Skeletal muscle tissue (tissue), 4 donors: ENCODE measurements around the gene GADD45B. TPM values are rescaled to one million over a fixed set of nuclear protein-coding genes. Genes with fewer than 3 reads are reported as not detected.
A peak's percentile ranks its signal among the peaks of the same experiment; 100 is the strongest.

Source experiments
- H3K27ac ChIP-seq: one replicate; pipeline ENCODE4 v1.7.0; 2013; ENCODE audit warnings: mild to moderate bottlenecking, low read depth, low read length, inconsistent platforms
- H3K27me3 ChIP-seq, 3 donors: one replicate each; pipeline ENCODE4 v1.7.0; 2013; ENCODE audit warnings: low read length in 3 of 3; ENCODE audit not compliant: control insufficient read depth in 3 of 3, insufficient read depth in 3 of 3
- H3K36me3 ChIP-seq, 3 donors: one replicate each; pipeline ENCODE4 v1.7.0; 2013; ENCODE audit warnings: low read length in 3 of 3; ENCODE audit not compliant: control insufficient read depth in 3 of 3, insufficient read depth in 3 of 3
- H3K4me1 ChIP-seq, 3 donors: one replicate each; pipeline ENCODE4 v1.7.0; 2013; ENCODE audit warnings: low read length in 3 of 3, mild to moderate bottlenecking in 3 of 3; ENCODE audit not compliant: control insufficient read depth in 3 of 3, insufficient read depth in 3 of 3
- H3K4me3 ChIP-seq, 3 donors: one replicate each; pipeline ENCODE4 v1.7.0; 2013; ENCODE audit warnings: low read length in 3 of 3
- H3K9ac ChIP-seq, 3 donors: one replicate each; pipeline ENCODE4 v1.7.0; 2013; ENCODE audit warnings: low read length in 3 of 3, mild to moderate bottlenecking in 3 of 3, moderate library complexity in 2 of 3, low read depth in 1 of 3
- H3K9me3 ChIP-seq, 3 donors: one replicate each; pipeline ENCODE4 v1.7.0; 2013; ENCODE audit warnings: low read length in 3 of 3; ENCODE audit not compliant: control insufficient read depth in 3 of 3
- total RNA-seq: library from RNA; depleted of rRNA; stranded (reverse); fragments of >200 nt; gene quantifications from one replicate; pipeline ENCODE4 v1.2.3, GENCODE V29; 2014
- donor health status: Osteomylitis.

Gene GADD45B
- total RNA-seq, 1 donor from 2014 or later, result 5.7 TPM

DNA sequence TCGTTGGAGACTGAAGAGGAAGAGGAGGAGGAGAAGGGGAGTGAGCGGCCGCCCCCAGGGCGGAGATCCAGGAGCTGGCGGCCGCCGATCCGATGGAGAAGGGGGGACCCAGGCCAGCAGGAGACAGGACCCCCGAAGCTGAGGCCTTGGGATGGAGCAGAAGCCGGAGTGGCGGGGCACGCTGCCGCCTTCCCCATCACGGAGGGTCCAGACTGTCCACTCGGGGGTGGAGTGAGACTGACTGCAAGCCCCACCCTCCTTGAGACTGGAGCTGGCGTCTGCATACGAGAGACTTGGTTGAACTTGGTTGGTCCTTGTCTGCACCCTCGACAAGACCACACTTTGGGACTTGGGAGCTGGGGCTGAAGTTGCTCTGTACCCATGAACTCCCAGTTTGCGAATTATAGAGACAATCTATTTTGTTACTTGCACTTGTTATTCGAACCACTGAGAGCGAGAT, 1.8 kb downstream of the GADD45B start:
- H3K27me3 ChIP-seq, result no peaks in the 10 kb centered on the region
- H3K27ac ChIP-seq, result peak overlapping the region; percentile 95
- H3K9me3 ChIP-seq, result no peaks in the 10 kb centered on the region
- H3K4me3 ChIP-seq, result peak overlapping the region; percentile 96 to 99 (median 99)
- H3K36me3 ChIP-seq, result peaks cover 0 to 8% (median 0%) of the 10 kb centered on the region in 3 donors
- peak overlapping the region; percentile 97 to 99 (median 98) for H3K9ac ChIP-seq
- peaks cover 13 to 41% (median 38%) of the 10 kb centered on the region in 3 donors for H3K4me1 ChIP-seq

DNA sequence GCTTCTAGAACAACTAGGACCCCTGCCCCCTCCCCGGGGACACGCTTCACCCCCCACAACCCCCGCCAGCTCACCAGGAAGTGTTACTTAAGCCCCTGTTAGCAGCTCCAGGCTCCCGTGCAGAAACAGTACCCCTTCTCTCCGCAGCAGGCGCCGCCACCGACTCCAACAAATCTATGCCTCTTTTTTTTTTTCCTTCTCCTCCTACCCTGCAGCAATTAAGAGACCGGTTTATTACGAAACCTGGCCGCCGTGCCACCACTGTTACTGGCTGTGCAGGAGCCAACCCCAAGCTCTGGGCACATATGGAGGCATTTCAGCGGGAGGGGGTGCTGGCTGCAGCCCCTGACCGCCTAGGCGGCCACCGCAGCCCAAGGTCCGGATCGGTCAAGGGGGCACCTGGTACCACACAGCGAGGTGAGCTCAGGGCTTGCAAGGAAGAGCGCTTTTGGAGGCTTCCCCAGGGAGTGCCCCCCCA, 2.4 kb downstream of the GADD45B start:
- H3K36me3 ChIP-seq, result peaks cover 0 to 8% (median 0%) of the 10 kb centered on the region in 3 donors
- no peaks in the 10 kb centered on the region for H3K27me3 ChIP-seq
- peak overlapping the region; percentile 97 to 99 (median 98) for H3K9ac ChIP-seq
- peak overlapping the region; percentile 95 for H3K27ac ChIP-seq
- H3K4me3 ChIP-seq, result peak overlapping the region; percentile 76 to 99 (median 96)
- H3K4me1 ChIP-seq, result peaks cover 13 to 41% (median 38%) of the 10 kb centered on the region in 3 donors
- H3K9me3 ChIP-seq, result no peaks in the 10 kb centered on the region

DNA sequence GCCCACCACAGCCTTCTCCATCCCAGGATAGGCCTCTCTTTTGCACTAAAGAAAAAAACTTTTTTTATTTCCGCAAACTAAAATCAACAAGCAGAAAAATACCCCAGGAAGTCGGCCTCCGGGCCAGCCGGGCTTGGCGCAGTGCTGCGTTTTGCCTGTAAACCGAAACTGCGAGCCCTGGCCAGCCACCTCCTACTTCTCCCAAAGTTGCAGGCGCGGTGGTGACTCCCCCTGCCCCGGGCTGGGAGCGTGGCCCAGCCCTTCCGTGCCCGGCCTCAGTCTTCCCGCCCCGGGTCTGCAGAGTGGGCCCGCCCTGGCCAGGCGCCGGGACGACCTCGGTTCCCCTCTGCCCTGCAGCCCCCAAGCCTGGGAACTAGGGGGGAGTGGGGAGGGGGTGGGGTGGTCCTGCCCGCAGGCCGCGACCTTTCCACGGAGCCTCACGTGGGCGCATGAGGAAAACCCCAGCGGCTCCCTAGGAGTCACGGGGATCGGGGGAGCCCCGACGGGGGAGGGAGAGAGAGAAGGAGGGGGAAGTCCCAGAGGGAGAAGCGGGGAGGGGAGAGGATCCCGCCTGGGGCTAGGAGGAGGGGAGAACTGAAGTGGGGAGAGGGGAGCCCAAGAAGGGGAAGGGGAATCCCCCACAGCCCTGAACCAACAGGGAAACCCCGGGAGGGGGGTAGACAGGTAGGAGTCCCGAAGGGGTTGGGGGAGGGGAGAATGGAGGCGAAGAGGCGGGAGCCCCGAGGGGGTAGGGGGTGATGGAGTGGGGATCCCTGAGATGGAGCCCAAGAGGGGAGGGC, 3.0 kb downstream of the GADD45B start:
- Histone ChIP-seq H3K9me3 (peaks cover 0 to 3% (median 0%) of the 10 kb centered on the region in 3 donors), H3K9ac (peak overlapping the region; percentile 97 to 99 (median 98)), H3K27me3 (no peaks in the 10 kb centered on the region), H3K4me1 (peaks cover 13 to 41% (median 38%) of the 10 kb centered on the region in 3 donors), H3K36me3 (peaks cover 0 to 8% (median 0%) of the 10 kb centered on the region in 3 donors), H3K27ac (peak overlapping the region; percentile 95), H3K4me3 (peak overlapping the region; percentile 70 to 96 (median 76))

DNA sequence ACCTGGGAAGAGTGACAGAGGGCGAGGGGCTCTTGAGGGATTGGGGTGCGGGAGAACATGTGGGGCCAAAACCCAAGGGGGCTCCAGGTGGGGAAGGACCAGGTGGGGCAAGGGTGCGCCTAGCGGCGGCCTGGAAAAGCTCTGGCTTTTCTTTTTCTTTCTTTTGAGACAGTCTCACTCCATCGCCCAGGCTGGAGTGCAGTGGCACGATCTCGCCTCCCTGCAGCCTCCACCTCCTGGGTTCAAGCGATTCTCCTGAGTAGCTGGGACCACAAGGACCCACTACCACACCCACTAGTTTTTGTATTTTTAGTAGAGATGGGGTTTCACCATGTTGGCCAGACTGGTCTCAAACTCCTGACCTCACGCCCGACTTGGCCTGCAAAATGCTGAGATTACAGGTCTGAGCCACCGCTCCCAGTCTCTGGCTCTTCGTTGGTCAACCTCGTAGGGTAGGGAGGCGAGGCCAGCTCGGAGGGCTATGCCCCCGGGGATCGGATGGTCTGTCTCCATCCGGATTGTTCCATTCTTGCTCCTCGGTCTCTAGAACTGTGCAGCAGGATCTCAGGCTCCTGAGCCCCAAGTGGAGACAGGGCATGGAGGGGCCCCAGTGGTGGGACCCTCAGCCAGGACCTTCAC, 3.7 kb downstream of the GADD45B start:
- Histone ChIP-seq H3K9me3 (peaks cover 0 to 3% (median 0%) of the 10 kb centered on the region in 3 donors), H3K27me3 (no peaks in the 10 kb centered on the region), H3K36me3 (peaks cover 0 to 8% (median 0%) of the 10 kb centered on the region in 3 donors), H3K4me3 (no peak overlapping the region), H3K9ac (no peak overlapping the region), H3K27ac (peak overlapping the region; percentile 95), H3K4me1 (peaks cover 13 to 40% (median 37%) of the 10 kb centered on the region in 3 donors)

DNA sequence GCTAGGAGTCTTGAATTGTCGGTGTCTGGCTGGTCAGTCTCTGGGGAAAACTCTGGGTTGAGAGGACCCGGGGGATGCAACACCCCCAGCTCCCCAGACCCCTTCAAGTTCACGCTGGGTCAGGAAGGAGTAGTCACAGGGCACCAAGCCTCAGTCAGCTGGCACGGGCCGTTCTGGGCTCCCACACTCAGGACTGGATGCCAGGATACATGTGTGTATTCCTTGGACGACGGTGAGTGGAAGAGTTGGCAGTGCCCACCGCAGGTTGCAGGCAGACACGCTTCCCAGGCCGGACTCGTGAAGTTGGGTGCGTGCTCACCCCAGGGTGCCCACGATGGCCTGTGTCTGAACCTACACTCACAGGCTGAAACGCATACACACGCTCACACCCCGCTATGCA, 5.5 kb downstream of the GADD45B start:
- Histone ChIP-seq H3K4me3 (no peak overlapping the region), H3K9me3 (peaks cover 0 to 3% (median 0%) of the 10 kb centered on the region in 3 donors), H3K27me3 (no peaks in the 10 kb centered on the region), H3K36me3 (peaks cover 0 to 8% (median 0%) of the 10 kb centered on the region in 3 donors), H3K9ac (peak overlapping the region in 1 of 3 donors; percentile 14), H3K4me1 (peaks cover 3 to 27% (median 26%) of the 10 kb centered on the region in 3 donors), H3K27ac (no peak overlapping the region)

DNA sequence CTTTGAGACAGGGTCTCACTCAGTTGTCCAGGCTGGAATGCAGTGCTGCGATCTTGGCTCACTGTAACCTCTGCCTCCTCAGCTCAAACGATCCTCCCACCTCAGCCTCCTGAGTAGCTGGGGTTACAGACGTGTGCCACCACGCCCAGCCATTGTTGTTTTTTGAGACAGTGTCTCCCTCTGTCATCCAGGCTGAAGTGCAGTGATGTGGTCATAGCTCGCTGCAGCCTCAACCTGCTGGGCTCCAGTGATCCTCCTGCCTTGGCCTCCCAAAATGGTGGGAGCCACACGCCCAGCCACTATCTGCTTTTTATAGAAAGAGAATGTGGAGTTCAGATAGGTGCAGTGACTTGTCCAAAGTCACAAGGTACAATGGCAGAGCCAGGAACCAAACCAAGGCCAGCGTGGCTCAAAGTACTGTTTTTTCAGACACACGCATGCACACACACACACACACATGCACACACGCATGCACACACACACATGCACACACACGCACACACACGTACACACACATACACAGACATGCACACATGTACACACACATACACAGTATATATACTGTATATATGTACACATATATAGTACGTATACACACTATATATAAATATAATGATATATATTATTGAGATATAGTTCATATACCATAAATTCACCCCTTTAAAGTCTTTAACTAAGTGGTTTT, 6.6 kb downstream of the GADD45B start:
- no peak overlapping the region for H3K4me3 ChIP-seq
- H3K36me3 ChIP-seq, result peaks cover 0 to 3% (median 0%) of the 10 kb centered on the region in 3 donors
- H3K4me1 ChIP-seq, result peaks cover 3 to 21% (median 16%) of the 10 kb centered on the region in 3 donors
- H3K27ac ChIP-seq, result no peak overlapping the region
- H3K9ac ChIP-seq, result no peak overlapping the region
- H3K9me3 ChIP-seq, result peaks cover 0 to 3% (median 0%) of the 10 kb centered on the region in 3 donors
- no peaks in the 10 kb centered on the region for H3K27me3 ChIP-seq

DNA sequence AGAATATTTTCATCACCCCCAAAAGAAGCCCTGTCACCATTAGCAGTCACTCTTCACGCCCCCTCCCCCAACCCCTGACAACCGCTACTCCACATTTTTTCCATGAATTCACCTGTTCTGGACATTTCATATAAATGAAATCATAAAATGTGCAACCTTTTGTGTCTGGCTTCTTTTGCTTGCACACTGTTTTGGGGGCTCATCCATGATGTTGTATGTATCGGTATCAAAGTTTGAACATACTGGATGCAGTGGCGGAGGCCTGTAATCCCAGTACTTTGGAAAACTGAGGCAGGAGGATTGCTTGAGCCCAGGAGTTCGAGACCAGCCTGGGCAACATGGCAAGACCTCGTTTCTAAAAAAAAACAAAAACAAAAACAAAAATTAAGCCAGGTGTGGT, 7.2 kb downstream of the GADD45B start:
- Histone ChIP-seq H3K4me1 (peaks cover under 1 to 19% (median 12%) of the 10 kb centered on the region in 3 donors), H3K27ac (no peak overlapping the region), H3K9me3 (peaks cover 0 to 3% (median 0%) of the 10 kb centered on the region in 3 donors), H3K9ac (no peak overlapping the region), H3K36me3 (no peaks in the 10 kb centered on the region), H3K27me3 (no peaks in the 10 kb centered on the region), H3K4me3 (no peak overlapping the region)

DNA sequence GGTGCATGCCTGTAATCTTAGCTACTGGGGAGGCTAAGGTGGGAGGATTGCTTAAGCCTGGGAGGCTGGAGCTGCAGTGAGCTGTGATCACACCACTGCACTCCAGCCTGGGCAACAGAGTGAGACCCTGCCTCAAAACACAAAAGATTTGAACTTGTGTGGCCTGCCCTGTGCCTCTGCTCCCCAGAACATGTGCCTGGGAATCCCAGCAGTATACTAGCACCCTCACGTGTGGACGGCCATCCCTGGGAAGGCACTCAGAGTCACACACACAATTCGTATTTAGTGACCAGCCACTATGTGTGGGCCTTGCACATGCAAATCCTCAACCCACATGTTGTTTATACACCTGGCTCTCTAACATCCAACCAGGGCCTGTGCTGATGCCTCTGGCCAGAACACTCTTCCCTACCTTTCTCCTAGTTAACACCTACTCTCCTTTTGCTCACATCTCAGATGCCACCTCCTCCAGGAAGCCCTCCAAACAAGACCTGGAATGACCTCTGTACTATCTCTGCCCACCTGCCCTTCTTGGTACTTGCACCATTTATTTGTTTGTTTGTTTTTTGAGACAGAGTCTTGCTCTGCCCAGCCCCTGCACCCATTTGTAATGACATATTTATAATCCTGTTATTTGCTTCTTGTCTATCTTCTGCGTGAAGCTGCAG, 7.7 kb downstream of the GADD45B start:
- Histone ChIP-seq H3K4me1 (peaks cover 4 to 18% (median 12%) of the 10 kb centered on the region in 3 donors), H3K36me3 (no peaks in the 10 kb centered on the region), H3K9me3 (peaks cover 0 to 3% (median 0%) of the 10 kb centered on the region in 3 donors), H3K27ac (no peak overlapping the region), H3K4me3 (no peak overlapping the region), H3K9ac (no peak overlapping the region), H3K27me3 (no peaks in the 10 kb centered on the region)
